ENCODE data around the gene LIN7C. TPM values are rescaled to one million over a fixed set of nuclear protein-coding genes. Genes with fewer than 3 reads are reported as not detected.

LIN7C gene
- polyA plus RNA-seq, 1 experiment = 22.8 TPM

DNA sequence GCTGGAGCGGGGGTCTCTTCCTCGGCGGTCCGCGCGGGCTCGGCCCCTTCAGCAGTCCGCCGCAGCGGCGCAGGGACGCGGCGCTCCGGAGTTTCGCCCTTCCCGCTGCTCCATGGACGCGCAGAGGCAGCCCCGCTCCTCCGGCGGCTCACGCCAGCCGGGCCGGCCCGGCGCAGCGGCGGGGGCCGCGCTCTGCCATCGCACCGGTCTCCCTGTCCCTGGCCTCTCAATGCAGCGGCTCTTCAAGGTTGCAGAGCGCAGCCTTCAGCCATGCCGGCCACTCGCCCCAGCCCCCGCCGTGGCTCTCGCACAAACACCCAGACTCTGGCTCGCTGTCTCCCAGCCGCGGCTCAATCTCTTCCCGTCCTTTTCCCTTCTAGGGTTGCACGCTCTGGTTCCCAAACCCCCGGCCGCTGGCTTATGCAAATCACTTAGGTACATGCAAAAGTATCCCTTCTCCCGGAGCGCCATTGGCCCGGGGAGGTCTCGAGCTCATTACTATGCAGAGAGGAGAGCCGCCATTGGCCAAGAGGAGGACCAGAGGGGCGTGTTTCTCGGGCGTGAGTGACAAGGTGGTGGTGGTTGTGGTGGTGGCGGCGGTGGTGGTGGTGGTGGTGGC lies 34.1 kb downstream of the LIN7C start, which contains the start of gene LGR4:
Gene LGR4, minus strand, starts transcription at position 393 of the 619 bp plus-strand sequence. CDS start 488 bp downstream, outside the sequence.
- Histone ChIP-seq H3K9me3 (ENCODE audit: control insufficient read depth, insufficient read depth, low read length) (no peaks in the 10 kb centered on the region), H3K27ac (ENCODE audit: low read depth, low read length) (peak within 1 kb of the TSS; percentile 34), H3K4me3 (ENCODE audit: low read depth, low read length) (peak within 1 kb of the TSS; percentile 75), H3K27me3 (ENCODE audit: control insufficient read depth, insufficient read depth, low read length) (no peaks in the 10 kb centered on the region)
- TF ChIP-seq, protein P1, sequence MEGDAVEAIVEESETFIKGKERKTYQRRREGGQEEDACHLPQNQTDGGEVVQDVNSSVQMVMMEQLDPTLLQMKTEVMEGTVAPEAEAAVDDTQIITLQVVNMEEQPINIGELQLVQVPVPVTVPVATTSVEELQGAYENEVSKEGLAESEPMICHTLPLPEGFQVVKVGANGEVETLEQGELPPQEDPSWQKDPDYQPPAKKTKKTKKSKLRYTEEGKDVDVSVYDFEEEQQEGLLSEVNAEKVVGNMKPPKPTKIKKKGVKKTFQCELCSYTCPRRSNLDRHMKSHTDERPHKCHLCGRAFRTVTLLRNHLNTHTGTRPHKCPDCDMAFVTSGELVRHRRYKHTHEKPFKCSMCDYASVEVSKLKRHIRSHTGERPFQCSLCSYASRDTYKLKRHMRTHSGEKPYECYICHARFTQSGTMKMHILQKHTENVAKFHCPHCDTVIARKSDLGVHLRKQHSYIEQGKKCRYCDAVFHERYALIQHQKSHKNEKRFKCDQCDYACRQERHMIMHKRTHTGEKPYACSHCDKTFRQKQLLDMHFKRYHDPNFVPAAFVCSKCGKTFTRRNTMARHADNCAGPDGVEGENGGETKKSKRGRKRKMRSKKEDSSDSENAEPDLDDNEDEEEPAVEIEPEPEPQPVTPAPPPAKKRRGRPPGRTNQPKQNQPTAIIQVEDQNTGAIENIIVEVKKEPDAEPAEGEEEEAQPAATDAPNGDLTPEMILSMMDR (IDR thresholded peaks at IDR 0.05; ENCODE audit: low read depth, low read length) = no peak
- ChIA-PET POLR2A (interaction anchor here (0.6 to 1.0 kb wide), 8 partner anchors 12 to 926 kb away, joined by 3 to 5 read pairs (median 4); no protein-coding TSS in a partner anchor), CTCF (interaction anchor here (0.6 to 2.6 kb wide), 9 partner anchors 8 to 292 kb away, joined by 3 to 13 read pairs (median 4); no protein-coding TSS in a partner anchor)
- peak; percentile 74 for DNase-seq (ENCODE audit: low read depth, low spot score)

GRCh38 chr11:27471589-27472397 lies 34.8 kb downstream of the LIN7C start:
- no peak for DNase-seq (ENCODE audit: low read depth, low spot score)
- no peak overlapping the region for H3K27ac ChIP-seq (ENCODE audit: low read depth, low read length)
- TF ChIP-seq, protein P1 (IDR thresholded peaks at IDR 0.05; ENCODE audit: low read depth, low read length) = no peak
- no peaks in the 10 kb centered on the region for H3K9me3 ChIP-seq (ENCODE audit: control insufficient read depth, insufficient read depth, low read length)
- H3K4me3 ChIP-seq (ENCODE audit: low read depth, low read length) = peak overlapping the region; percentile 75
- CTCF ChIA-PET = interaction anchor here (0.6 to 2.6 kb wide), 6 partner anchors 12 to 288 kb away, joined by 3 to 13 read pairs (median 4); no protein-coding TSS in a partner anchor
- POLR2A ChIA-PET = interaction anchor here (0.7 to 1.0 kb wide), 4 partner anchors 11 to 267 kb away, joined by 3 to 5 read pairs (median 4); no protein-coding TSS in a partner anchor
- no peaks in the 10 kb centered on the region for H3K27me3 ChIP-seq (ENCODE audit: control insufficient read depth, insufficient read depth, low read length)

- ChIA-PET POLR2A (no interaction called here), CTCF (no interaction called here)
- TF ChIP-seq, protein P1 (IDR thresholded peaks at IDR 0.05; ENCODE audit: low read depth, low read length) = no peak
- Histone ChIP-seq H3K4me3 (ENCODE audit: low read depth, low read length) (peak overlapping the region; percentile 75), H3K9me3 (ENCODE audit: control insufficient read depth, insufficient read depth, low read length) (no peaks in the 10 kb centered on the region), H3K27me3 (ENCODE audit: control insufficient read depth, insufficient read depth, low read length) (no peaks in the 10 kb centered on the region), H3K27ac (ENCODE audit: low read depth, low read length) (no peak overlapping the region)
- no peak for DNase-seq (ENCODE audit: low read depth, low spot score)
These were observed 35.6 kb downstream of the LIN7C start for GRCh38 chr11:27470826-27471588.

DNA sequence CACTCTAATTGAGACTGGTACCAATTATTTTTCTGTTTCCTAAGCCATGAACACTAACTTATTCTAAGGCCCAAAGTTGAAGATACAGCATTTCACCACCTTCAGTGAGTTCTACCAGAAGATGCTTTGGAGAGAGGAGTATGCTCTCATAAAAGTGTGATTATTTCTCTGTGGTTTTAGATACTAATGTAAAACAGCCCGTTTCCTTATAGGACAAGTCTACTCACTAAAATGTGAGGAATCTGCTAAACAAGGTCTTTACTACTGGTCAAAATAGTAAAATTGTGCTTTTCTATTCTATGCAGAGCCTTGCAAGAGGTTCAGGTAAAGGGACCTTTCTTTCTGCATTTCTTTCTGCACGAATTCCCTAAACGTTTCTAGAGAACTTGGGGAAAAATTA lies 36.4 kb downstream of the LIN7C start:
- no peak for DNase-seq (ENCODE audit: low read depth, low spot score)
- Histone ChIP-seq H3K9me3 (ENCODE audit: control insufficient read depth, insufficient read depth, low read length) (no peaks in the 10 kb centered on the region), H3K27ac (ENCODE audit: low read depth, low read length) (no peak overlapping the region), H3K4me3 (ENCODE audit: low read depth, low read length) (no peak overlapping the region), H3K27me3 (ENCODE audit: control insufficient read depth, insufficient read depth, low read length) (no peaks in the 10 kb centered on the region)
- ChIA-PET CTCF (interaction anchor here (1.0 kb wide), 1 partner anchor 16 kb away, joined by 3 read pairs; no protein-coding TSS in a partner anchor), POLR2A (no interaction called here)
- TF ChIP-seq, protein P1 (IDR thresholded peaks at IDR 0.05; ENCODE audit: low read depth, low read length) = no peak
